Glutamatergic neuron (in vitro differentiated cells): ENCODE data around the gene CFAP20DC. TPM values are rescaled to one million over a fixed set of nuclear protein-coding genes. Genes with fewer than 3 reads are reported as not detected.
"Not testable (repeated sequence)": the region's sequence is repeated elsewhere in the genome, so short reads cannot be mapped to it uniquely, and the experiment has no call there.

Experiments
- DNase-seq: peaks from one replicate; pipeline ENCODE4 v3.0.0; 2022
- H3K27ac Mint-ChIP-seq: one replicate; pipeline ENCODE4 v1.8.0; 2020; ENCODE audit warnings: mild to moderate bottlenecking, mixed read lengths, inconsistent platforms; ENCODE audit not compliant: unreplicated experiment
- H3K27me3 Mint-ChIP-seq: one replicate; pipeline ENCODE4 v1.8.0; 2020; ENCODE audit warnings: mild to moderate bottlenecking, moderate library complexity, mixed read lengths, inconsistent platforms; ENCODE audit not compliant: unreplicated experiment
- H3K36me3 Mint-ChIP-seq: one replicate; pipeline ENCODE4 v1.8.0; 2020; ENCODE audit warnings: mild to moderate bottlenecking, mixed read lengths, inconsistent platforms; ENCODE audit not compliant: unreplicated experiment
- H3K4me1 Mint-ChIP-seq: one replicate; pipeline ENCODE4 v1.8.0; 2020; ENCODE audit warnings: mild to moderate bottlenecking, low read depth, mixed read lengths, inconsistent platforms; ENCODE audit not compliant: unreplicated experiment
- H3K4me3 Mint-ChIP-seq: one replicate; pipeline ENCODE4 v1.8.0; 2020; ENCODE audit warnings: mild to moderate bottlenecking, mixed read lengths, inconsistent platforms; ENCODE audit not compliant: unreplicated experiment
- H3K9me3 Mint-ChIP-seq: one replicate; pipeline ENCODE4 v1.8.0; 2020; ENCODE audit warnings: mild to moderate bottlenecking, moderate library complexity, mixed read lengths, inconsistent platforms; ENCODE audit not compliant: unreplicated experiment
- total RNA-seq: library from RNA; stranded (reverse); fragmentation: NEBNext Ultra II Directional; extraction: Animal tissue kit (Norgen Biotek cat#: 25700); gene quantifications from one replicate; pipeline ENCODE4 v1.2.1, GENCODE V29; 2021; ENCODE audit not compliant: unreplicated experiment
- TF ChIP-seq, protein P1 (sequence below): fragments of 200-600 bp; sonication (generic); IDR thresholded peaks from one replicate; pipeline ENCODE4 v1.5.0; 2021; ENCODE audit not compliant: partially characterized antibody, unreplicated experiment

Gene CFAP20DC
- total RNA-seq, 1 donor from 2014 or later = 8.4 TPM

DNA sequence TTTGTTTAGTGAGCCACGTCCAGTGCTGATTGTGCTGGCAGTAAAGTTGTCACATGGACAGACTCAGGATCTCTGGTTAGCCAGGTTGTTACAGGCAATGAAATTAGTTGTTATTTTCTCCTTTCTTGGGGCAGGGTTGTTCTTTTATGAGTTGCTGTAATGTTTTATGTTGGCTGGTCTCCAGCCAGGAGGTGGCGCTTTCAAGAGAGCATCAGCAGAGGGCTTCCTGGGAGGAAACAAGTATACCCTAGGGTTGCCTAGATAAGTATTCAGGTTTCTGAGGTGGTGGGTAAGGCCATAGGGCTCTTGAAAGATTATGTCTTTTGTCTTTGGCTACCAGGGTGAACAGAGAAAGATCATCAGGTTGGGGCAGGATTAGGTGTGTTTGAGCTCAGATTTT is 14.5 kb upstream of the CFAP20DC start:
- H3K4me1 Mint-ChIP-seq = no peaks in the 10 kb centered on the region
- H3K36me3 Mint-ChIP-seq = no peaks in the 10 kb centered on the region
- H3K27ac Mint-ChIP-seq = no peak overlapping the region
- H3K4me3 Mint-ChIP-seq = no peak overlapping the region
- TF ChIP-seq, protein P1, sequence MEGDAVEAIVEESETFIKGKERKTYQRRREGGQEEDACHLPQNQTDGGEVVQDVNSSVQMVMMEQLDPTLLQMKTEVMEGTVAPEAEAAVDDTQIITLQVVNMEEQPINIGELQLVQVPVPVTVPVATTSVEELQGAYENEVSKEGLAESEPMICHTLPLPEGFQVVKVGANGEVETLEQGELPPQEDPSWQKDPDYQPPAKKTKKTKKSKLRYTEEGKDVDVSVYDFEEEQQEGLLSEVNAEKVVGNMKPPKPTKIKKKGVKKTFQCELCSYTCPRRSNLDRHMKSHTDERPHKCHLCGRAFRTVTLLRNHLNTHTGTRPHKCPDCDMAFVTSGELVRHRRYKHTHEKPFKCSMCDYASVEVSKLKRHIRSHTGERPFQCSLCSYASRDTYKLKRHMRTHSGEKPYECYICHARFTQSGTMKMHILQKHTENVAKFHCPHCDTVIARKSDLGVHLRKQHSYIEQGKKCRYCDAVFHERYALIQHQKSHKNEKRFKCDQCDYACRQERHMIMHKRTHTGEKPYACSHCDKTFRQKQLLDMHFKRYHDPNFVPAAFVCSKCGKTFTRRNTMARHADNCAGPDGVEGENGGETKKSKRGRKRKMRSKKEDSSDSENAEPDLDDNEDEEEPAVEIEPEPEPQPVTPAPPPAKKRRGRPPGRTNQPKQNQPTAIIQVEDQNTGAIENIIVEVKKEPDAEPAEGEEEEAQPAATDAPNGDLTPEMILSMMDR = no peak
- H3K9me3 Mint-ChIP-seq = peaks cover 5% of the 10 kb centered on the region
- H3K27me3 Mint-ChIP-seq = no peaks in the 10 kb centered on the region
- no peak for DNase-seq

- no peaks in the 10 kb centered on the region for H3K36me3 Mint-ChIP-seq
- no peak for DNase-seq
- no peaks in the 10 kb centered on the region for H3K9me3 Mint-ChIP-seq
- H3K4me3 Mint-ChIP-seq = no peak overlapping the region
- no peaks in the 10 kb centered on the region for H3K27me3 Mint-ChIP-seq
- TF ChIP-seq, protein P1 = no peak
- no peaks in the 10 kb centered on the region for H3K4me1 Mint-ChIP-seq
- no peak overlapping the region for H3K27ac Mint-ChIP-seq
Measured at GRCh38 chr3:59056706-59057105, 6.9 kb upstream of the CFAP20DC start.

GRCh38 chr3:59052803-59053411 is 3.1 kb upstream of the CFAP20DC start:
- Mint-ChIP-seq H3K27ac (no peak overlapping the region), H3K4me3 (no peak overlapping the region), H3K27me3 (peaks cover 3% of the 10 kb centered on the region), H3K9me3 (peaks cover 2% of the 10 kb centered on the region), H3K4me1 (peaks cover 6% of the 10 kb centered on the region), H3K36me3 (no peaks in the 10 kb centered on the region)
- TF ChIP-seq, protein P1 = peak; percentile 73
- no peak for DNase-seq

DNA sequence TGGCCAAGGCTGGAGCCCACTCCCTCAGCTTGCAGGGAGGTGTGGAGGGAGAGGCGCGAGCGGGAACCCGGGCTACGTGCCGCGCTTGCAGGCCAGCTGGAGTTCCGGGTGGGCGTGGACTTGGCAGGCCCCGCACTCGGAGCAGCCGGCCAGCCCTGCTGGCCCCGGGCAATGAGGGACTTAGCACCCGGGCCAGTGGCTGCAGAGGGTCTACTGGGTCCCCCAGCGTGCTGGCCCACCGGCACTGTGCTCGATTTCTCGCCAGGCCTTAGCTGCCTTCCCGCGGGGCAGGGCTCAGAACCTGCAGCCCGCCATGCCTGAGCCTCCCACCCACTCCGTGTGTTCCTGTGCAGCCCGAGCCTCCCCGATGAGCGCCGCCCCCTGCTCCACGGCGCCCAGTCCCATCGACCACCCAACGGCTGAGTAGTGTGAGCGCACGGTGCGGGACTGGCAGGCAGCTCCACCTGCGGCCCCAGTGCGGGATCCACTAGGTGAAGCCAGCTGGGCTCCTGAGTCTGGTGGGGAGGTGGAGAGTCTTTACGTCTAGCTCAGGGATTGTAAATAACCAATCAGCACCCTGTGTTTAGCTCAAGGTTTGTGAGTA is 1.1 kb upstream of the CFAP20DC start:
- H3K36me3 Mint-ChIP-seq, H3K4me1 Mint-ChIP-seq, H3K27me3 Mint-ChIP-seq, H3K27ac Mint-ChIP-seq, H3K4me3 Mint-ChIP-seq, H3K9me3 Mint-ChIP-seq, DNase-seq: not testable (repeated sequence)

GRCh38 chr3:59046839-59047238 is 3.0 kb downstream of the CFAP20DC start:
- Mint-ChIP-seq H3K4me1 (peaks cover 6% of the 10 kb centered on the region), H3K4me3 (no peak overlapping the region), H3K27ac (no peak overlapping the region), H3K36me3 (no peaks in the 10 kb centered on the region), H3K27me3 (peaks cover 3% of the 10 kb centered on the region), H3K9me3 (peaks cover 2% of the 10 kb centered on the region)
- no peak for DNase-seq
- TF ChIP-seq, protein P1 = no peak
